ENCODE data around the gene XPR1.

- TF ChIP-seq CTCF (IDR thresholded peaks at IDR 0.05; ENCODE audit: insufficient read depth, low read depth, low read length) (no peak), EZH2 (IDR thresholded peaks at IDR 0.05; ENCODE audit: insufficient read depth, low read length) (no peak)
Observed at GRCh38 chr1:180845352-180845751, 213.5 kb downstream of the XPR1 start.
